Activated T-cell treated with anti-CD3 and anti-CD28 coated beads for 48 hours (primary cell): ENCODE measurements around the gene MAX.

Source experiments
- DNase-seq: peaks from one replicate; pipeline ENCODE4 v3.0.0-alpha.2; 2020; ENCODE audit warnings: low read depth

The MAX gene

DNA sequence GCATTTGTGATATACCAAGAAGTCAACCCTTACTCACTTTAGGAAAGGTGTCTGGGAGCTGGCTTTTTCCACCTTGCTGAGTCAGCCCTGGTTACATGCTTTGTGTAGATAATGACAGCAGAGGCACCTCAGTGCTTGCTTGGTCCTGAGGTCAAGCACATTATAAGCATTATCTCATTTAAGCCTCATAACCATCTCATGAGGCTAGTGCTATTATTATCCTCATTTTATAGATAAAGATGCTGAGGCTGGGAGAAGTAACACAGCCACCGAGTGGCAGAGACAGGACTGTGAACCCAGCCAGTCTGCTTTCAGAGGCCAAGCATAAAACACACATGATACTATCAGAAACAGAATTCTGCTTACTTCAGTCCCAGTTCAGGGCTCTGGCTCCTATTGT lies 29.4 kb downstream of the MAX start:
- no peak for DNase-seq

DNA sequence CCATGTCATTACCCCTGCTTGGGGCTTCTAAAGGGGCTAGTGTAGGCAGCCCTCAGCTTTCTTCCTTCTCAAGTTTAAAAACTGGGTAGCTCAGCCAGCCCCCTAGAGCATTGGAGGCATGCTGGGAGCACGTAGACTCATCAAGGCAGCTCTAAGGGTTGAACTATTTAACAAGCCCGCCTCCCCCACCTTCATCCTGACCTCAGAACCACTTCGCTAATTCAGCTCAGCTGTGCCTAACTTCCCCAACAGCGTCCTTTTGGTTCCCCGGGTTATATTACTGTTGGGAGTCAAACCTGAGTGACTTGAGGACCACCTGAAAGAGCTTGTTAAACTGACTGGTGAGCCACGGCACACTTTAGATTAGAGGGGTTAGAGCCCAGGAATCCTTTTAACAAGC lies 30.1 kb downstream of the MAX start:
- DNase-seq, result no peak

DNA sequence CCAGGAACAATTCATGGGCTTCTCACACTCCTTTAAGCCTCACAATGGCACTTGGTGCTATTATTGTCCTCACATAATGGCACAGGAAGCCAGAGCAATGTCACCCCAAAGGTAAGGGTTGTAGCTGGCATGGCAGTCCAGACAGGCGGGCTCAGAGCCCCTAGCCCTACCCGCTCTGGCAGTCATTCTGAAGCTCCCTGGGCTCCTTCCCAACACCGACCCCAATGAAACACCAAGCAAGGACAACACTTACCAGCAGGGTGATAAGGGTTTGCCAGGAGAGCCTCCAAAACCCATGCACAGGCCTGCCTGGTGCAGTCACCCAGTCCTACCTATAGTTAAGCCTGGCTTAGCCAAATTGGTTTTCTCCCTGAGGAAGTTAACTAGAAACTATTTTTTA lies 30.8 kb downstream of the MAX start:
- DNase-seq, result no peak

DNA sequence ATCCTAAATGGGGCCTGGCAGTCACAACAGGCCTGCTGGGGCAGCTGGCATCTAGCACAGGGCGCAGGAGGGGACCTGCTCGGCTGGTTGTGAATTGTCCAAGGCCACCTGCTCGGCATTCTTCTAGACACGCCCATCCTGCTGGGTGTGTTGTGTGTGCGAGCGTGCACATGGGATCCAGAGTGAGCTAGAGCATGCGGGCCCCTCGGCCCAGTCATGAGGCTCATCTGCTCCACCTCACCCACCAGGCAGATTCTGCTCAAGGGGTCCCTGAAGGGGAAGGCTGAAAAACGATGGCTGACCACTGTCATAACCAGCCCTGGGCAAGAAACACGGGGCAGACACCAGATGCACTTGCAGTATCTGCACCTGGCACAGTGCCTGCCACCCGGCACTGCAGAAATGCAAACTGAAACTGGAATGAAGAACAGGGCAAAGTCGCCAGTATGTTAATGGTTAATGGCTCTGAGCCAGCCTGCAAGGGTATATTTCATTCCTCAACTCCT lies 31.8 kb downstream of the MAX start:
- DNase-seq, result no peak

DNA sequence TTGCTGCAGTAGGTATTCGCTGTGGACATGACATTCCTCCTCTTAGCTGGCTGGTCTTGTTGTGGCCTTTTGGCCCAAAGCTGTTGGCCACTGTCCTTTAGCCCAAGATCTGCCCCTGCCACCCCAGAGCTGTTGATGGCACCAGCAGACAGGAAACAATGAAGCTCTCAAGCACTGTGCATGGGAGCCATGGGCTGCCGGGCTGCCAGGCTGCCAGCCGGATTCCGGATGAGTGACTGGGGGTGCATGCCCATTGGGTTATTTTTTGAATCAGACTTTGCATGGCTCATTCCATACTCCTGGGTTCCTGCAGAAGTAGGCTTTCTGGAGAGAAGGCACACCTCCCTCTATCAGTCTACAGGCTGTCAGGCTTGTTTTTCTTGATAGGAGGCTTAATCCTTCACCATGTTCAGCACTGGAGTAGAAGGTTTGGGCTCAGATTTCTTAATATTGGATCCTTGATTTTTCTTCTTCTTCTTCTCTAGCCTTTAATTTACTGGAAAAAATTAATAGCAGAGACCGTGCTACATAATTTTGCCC lies 32.4 kb downstream of the MAX start:
- DNase-seq, result no peak

DNA sequence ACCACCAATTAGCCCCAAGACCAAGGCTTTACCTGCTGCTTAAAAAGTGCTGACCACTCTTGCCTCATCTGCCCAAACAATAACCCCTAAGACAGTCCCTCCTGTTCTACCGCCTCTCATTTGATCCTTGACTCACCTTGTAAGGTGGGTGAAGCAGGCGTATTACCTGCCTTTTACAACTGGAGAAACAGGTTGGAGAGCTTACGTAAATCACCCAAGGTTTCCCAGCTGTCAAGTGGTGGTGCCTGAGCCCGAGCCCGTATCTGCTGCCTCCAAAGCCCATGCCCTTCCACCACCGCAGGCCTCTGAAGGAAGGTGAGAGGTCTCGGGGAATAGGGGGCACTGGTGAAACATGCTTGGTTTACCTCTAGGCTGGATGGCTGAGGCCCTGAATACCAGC lies 36.6 kb downstream of the MAX start:
- no peak for DNase-seq

DNA sequence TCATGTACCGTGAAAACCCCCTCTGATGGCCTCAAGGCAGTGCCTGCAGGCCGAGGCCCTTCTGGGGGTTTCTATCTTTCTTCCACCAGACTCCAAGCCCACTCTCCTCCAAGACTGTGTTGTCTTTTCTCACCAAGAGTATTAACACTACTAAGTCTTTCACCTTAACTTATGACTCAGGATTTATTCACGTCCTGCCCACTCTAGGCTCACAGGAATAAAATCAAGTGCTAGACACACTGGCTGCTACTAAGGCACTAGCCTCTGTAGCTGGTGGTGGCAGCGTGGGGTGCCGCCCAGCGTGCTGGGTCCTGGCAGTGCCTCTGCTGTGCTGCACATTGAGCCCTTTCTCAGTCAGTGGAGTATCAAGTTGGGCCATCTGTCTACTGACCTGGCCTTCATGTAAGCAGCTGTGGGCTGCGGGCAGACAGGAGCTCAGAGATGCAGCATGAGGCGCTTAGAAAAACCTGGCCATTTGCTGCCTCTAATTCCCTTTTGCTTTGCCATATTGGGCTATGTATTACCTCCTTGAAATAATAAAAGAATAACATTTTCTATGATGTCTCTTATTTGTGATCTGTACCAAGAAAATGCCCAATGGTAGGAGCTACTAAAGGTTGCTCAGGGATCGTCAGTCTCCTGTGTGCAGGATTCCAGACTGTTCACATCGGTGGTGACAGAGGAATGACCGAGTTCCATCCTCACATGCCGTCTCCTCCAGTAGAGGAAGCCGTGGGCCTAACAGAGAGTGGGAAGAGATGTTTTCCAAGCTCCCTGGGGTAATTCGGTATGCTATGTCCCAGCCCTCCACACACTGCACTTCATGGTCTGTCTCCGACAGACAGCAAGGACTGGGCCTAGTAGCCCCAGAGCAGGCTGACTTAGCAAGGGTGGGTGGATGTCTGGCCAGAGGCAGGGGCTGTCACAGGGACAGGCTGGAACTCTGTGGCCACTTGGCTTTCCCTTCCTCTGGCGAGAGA lies 39.9 kb downstream of the MAX start:
- no peak for DNase-seq

DNA sequence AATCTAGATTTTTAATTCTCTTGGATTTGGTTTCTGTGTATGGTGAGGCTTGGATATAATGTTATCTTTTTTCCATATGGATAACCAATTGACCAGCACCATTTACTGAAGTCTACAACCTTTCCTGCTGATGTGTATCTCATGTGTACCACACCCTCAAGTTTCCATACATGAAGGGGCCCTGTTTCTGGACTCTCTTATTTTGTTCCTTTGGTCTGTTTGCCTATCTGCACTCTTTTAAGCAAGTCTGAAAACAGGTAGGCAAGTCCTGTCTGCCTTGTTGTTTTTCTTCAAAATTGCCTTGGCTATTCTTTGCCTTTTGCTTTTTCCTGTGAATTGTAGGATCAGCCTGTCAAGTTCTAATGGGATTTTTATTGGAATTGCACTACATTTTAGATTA lies 44.6 kb downstream of the MAX start:
- no peak for DNase-seq

DNA sequence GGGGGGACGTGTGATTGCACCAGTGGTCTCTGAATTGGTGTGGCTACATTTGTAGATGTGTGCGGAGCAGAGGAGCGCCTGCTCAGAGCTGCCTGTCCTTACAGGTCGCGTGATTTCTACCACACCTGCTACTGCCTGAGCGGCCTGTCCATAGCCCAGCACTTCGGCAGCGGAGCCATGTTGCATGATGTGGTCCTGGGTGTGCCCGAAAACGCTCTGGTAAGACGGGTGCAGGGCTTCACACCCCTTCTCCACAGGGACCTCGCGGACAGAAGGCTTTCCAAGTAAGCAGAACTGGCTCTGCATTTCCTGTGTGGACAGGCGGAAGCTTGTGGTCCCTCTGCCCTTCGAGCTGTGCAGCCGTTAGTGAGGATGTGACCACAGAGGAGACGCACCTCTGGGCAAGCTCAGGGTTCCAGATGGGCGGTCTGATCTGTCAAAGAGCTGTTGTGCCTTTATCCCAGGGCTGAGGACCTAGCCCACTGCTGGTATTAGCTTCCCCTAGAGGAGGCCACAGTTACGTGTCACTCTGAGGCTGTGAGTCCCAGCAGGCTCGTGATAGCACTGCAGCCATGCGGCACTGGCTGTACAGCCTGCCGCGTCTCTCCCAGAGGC lies 47.7 kb downstream of the MAX start:
- no peak for DNase-seq

DNA sequence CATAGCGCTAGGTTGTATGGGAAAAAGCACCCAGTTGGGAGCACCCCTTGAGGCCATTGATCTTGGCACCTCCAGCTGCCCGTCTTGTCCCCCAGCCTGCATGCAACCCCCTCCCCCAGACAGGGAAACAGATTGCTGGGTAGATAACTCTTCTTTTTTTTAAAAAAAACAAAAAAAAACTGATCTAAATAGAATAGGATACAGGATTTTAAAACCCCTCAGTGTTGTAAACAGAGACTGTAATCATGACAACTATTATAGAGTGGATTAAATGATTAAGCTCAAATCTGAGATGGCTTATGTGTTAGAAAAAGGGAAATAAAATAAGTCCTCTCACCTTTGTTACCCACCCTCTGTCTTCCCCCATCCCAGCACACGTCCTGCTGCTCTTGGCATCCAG lies 48.9 kb downstream of the MAX start:
- DNase-seq, result no peak

DNA sequence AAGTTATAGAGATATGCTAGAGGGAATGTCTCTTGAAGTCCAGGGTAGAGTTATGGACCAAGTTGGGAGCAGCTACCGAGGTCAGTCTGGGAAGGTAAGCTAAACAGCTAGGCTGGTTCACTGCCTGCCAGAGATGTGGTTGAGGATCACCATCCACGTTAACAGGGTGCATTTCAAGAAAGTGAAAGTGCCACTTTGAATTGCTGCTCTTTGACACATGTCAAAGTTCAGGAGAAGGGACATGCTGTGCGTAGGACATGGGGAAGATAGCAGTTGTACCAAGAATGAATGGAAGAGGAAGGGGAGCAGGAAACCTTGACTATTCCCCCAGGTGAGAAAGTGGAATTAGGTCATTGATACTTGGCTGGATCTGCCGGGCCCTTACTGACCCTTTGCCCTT lies 49.5 kb downstream of the MAX start:
- DNase-seq, result no peak

DNA sequence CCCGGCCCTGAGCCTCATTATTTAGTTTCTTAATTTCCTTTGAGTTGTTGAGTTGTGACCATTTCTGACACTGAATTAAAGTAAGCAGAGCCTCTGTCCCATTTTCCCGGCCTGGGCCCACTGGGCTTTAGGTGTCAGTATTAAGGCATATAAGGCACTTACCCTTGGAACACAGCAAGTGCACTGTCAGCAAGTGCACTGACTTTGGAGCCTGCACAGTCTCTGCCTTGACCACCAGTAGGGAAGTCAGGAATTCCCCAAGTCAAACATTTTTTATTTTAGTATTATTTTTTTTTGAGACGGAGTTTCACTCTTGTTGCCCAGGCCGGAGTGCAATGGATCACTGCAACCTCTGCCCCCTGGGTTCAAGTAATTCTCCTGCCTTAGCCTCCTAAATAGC lies 56.6 kb downstream of the MAX start:
- no peak for DNase-seq

DNA sequence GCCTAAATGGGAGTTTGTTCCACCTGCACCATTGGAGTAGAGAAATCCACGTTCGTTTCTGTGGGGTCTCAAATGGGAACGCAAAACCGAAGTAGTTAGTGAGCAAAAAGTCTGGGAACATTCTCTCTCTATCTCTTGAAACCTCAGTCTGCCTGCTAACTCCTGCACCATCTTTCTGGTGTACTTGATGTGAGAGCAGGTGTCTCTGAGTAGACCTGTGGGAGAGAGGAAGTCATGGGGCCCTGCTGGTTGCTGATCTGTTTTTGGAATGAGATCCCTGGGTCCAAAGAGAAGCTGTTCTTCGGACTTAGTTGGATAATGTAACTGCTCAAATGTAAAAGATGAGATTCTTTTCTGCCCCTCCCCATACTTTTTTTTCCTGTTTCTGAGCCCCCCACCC lies 57.3 kb downstream of the MAX start:
- DNase-seq, result no peak

DNA sequence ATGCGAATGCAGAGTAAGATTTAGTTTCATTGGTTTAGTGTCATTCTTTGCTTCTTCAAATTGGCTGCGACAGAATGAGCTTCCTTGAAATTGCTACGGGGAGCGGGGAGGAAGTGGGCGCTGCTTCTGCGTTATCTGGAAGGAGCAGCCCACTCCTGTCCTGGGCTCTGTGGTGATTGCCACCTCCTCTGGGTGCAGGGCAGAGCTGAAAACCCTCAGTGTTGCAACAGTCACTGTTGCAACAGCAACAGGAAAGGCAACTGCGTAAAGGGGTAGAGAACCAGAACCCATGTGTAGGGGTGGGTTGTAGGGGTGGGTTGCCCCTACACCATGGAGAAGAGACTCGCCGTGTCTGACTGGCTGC lies 57.7 kb downstream of the MAX start:
- DNase-seq, result no peak

DNA sequence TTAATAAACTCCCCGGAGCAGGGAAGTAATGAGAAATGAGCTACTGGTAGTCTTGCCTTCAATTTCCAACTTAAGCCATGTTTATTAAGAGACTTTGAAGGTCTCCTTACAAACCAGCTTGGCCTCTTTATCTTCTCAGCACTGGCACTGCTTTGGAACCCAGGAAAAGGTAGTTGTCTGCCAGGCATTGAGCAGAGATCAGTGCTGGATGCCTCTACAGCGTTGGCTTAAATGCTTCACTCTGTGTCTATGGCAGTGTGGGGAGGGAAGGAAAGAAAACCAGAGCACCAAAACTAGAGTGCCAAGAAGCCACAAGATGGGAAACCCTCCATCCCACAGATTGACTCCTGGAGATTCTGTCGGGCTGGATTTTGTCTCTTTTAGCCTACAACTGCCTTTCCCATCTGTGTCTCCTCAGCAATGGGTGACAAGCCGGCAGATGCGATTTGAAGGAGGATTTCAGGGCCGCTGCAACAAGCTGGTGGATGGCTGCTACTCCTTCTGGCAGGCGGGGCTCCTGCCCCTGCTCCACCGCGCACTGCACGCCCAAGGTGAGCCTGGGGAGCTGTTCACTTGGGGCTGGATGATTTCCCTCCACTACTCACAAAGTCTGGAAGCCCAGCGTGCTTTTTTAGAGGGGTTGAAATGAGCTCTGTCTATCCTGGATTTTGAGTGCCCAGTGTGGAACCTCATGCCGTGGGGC lies 58.3 kb downstream of the MAX start:
- no peak for DNase-seq

DNA sequence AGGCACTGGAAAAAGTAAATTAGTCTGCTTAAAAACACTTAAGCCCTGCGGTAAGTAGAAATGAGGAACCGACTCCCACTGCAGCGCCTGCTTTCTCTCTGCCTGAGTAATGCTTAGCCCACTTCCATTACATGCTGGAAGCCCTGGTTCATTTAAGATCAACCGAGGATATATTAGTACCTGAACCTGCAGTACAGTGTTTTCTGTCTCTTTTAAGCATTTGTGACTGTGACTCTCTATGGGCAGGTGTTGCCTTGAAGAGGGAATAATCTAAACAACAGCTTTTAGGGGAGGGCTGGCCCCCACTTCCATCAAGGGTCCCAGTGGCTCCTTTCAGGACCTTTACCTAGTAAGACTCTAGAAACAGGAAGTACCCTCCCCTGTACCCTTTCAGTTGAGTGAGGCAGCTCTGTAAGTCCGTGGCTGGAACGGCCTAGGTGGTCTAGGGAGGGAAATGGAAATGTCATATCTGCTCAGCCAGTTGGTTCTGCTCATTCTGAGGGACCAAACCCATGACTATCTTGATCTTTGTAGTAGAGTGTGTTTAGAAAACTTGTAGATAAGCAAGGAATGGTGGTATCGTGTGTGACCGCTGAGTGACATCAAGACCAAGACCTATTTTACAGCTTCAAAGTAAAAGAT lies 59.5 kb downstream of the MAX start:
- DNase-seq, result no peak

DNA sequence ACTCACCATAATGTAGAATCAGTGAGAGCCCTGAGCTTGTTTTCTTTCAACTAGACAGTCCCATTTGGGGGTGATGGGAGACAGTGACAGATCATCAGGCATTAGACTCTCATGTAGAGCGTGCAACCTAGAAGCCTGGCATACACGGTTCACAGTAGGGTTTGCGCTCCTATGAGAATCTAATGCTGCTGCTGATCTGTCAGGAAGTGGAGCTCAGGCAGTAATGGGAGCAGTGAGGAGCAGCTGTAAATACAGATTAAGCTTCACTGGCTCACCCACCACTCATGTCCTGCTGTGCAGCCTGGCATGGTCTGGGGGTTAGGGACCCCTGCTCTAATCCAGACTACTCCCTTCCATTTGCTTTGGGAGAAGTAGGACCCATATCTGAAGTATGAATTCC lies 60.0 kb downstream of the MAX start:
- no peak for DNase-seq

DNA sequence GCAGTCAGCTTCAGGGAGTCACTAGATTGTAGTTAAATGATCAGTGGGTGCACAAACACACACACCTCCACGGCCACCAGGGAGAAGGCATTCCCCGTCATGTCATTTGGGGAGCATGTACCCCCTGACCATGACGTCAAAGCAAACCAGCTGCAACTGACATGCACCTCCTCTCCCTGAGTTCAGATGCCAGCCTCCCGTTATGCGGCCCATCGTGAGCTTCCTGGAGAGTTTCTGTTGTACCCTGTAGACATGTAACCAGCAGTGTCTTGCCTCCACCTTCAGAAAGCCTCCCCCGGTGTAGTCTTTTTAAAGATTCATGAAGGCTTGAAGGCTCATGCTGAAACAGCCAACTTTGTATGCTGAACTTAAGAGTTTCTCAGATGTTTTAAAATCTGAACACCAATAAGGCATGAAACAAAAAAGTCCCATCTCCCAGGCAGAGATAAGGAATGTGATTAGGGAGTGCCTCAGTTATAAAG lies 60.8 kb downstream of the MAX start:
- no peak for DNase-seq

DNA sequence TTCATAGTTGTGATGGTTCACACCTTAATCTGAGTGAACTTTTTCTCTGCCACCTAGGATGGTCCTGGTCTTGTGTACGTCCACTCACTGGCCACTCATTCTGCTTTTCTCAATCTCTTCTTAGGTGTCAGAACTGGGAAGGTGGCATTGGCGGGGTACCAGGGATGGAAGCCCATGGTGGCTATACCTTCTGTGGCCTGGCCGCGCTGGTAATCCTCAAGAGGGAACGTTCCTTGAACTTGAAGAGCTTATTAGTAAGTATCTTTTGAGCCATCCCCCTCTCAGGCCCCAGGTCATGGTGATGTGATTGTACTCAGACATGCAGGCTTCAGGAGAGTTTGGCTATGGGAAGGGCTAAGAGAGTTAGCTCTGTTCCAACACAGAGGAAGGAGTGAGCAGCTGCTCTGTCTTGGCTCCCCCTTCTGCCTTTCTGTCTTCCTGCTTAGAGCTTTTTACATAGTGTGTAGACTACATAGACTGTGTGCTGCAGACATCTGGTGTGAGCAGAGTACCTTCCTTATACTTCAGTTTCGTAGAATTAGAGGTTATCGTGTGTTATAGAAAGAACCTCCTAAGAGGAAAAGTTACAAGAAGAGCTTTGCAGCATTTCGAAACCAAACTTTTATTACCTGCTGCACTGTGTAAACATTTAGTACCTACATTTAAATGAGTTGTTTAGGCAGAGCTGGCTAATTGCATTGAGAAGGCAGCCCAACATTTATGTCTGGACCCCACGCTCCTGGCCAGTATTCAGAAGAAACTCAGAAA lies 61.5 kb downstream of the MAX start:
- no peak for DNase-seq

DNA sequence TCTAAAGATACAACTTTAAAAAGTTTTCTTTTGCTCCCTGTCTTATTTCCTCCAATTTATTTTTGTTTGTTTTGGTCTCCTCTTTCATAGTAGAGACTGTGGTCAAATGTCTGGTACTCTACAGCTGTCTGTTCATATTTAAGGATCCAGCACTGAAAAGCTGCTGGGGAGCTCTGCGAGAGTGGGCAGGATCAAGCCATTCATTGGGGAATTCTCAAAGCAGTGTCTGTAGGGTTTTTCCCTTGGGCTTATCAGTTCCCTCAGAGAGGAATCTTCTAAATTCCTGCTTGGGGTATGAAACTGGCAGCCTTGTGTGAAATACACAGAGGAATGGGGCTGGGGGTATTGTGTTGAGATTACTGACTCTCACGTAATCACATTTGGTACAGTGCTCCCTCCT lies 63.4 kb downstream of the MAX start:
- no peak for DNase-seq

DNA sequence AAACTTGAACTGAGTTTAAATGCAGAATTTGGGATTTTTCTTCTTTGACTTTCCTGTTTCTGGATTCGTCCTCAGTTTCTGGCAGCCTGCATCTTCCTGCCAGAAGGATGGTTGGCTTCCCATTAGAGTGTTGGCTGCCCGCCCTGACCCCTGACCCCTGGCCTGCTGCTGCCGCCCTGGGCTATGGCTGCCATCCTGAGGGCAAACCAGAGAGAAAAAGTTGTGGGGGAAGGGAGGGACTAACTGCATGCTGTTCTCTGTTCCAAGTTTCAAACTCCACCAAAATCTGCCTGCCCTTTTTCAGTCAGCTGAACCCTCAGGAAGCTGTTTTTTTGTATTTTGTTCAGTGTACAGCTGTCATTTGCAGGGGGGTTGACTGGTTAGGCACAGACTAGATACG lies 67.3 kb downstream of the MAX start:
- no peak for DNase-seq
